Neural crest cell (in vitro differentiated cells): ENCODE measurements around the gene PRDM16. TPM values are rescaled to one million over a fixed set of nuclear protein-coding genes. Genes with fewer than 3 reads are reported as not detected.

Experiments
- DNase-seq: peaks from one replicate; pipeline ENCODE4 v3.0.0; 2021; ENCODE audit warnings: low read depth, mixed read lengths, low spot score
- H3K27ac Mint-ChIP-seq: one replicate; pipeline ENCODE4 v1.8.0; 2021; ENCODE audit warnings: mild to moderate bottlenecking, mixed read lengths; ENCODE audit not compliant: unreplicated experiment
- H3K27me3 Mint-ChIP-seq: 2 replicates; pipeline ENCODE4 v1.8.0; 2021; ENCODE audit warnings: low read depth, mild to moderate bottlenecking, mixed read lengths
- H3K36me3 Mint-ChIP-seq: 2 replicates; pipeline ENCODE4 v1.8.0; 2021; ENCODE audit warnings: low read depth, mild to moderate bottlenecking, mixed read lengths
- H3K4me1 Mint-ChIP-seq: 2 replicates; pipeline ENCODE4 v1.8.0; 2021; ENCODE audit warnings: mixed read lengths
- H3K4me3 Mint-ChIP-seq: one replicate; pipeline ENCODE4 v1.8.0; 2021; ENCODE audit warnings: mild to moderate bottlenecking, mixed read lengths
- H3K9me3 Mint-ChIP-seq: 2 replicates; pipeline ENCODE4 v1.8.0; 2021; ENCODE audit warnings: mixed read lengths
- total RNA-seq: library from RNA; stranded (reverse); gene quantifications from 2 replicates; pipeline ENCODE4 v1.2.1, GENCODE V29; 2021
- TF ChIP-seq, protein P1 (sequence below): fragments of 200-600 bp; sonication (generic); conservative IDR thresholded peaks from 2 replicates; pipeline ENCODE4 v1.5.0; 2021; ENCODE audit warnings: antibody characterized with exemption, mild to moderate bottlenecking

The PRDM16 gene
- total RNA-seq, 1 donor from 2014 or later = 11.7 TPM

DNA sequence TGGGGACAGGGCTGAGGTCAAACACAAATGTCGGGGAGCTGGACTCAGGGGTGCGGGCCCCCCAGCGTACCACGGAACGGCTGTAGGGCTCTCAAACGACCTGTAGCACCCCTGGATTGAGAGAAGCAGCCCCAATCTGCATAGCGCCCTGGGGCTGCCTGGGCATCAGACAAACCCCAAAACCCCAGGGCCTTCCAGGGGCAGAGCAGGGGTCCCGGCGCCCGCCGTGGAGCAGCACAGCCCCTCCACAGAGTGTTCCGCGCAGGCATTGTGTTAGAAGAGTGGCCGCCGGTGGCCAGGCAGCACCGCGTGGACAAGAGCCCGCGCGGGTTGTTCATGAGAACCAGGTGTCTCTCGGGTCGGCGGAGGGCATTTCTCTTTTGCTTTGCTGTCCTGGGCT lies 321.3 kb downstream of the PRDM16 start:
- H3K9me3 Mint-ChIP-seq = no peaks in the 10 kb centered on the region
- DNase-seq = no peak
- H3K27me3 Mint-ChIP-seq = peaks cover 52% of the 10 kb centered on the region
- H3K4me1 Mint-ChIP-seq = peaks cover 25% of the 10 kb centered on the region
- H3K4me3 Mint-ChIP-seq = no peak overlapping the region
- no peaks in the 10 kb centered on the region for H3K36me3 Mint-ChIP-seq
- H3K27ac Mint-ChIP-seq = no peak overlapping the region
- TF ChIP-seq, protein P1, sequence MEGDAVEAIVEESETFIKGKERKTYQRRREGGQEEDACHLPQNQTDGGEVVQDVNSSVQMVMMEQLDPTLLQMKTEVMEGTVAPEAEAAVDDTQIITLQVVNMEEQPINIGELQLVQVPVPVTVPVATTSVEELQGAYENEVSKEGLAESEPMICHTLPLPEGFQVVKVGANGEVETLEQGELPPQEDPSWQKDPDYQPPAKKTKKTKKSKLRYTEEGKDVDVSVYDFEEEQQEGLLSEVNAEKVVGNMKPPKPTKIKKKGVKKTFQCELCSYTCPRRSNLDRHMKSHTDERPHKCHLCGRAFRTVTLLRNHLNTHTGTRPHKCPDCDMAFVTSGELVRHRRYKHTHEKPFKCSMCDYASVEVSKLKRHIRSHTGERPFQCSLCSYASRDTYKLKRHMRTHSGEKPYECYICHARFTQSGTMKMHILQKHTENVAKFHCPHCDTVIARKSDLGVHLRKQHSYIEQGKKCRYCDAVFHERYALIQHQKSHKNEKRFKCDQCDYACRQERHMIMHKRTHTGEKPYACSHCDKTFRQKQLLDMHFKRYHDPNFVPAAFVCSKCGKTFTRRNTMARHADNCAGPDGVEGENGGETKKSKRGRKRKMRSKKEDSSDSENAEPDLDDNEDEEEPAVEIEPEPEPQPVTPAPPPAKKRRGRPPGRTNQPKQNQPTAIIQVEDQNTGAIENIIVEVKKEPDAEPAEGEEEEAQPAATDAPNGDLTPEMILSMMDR = no peak

DNA sequence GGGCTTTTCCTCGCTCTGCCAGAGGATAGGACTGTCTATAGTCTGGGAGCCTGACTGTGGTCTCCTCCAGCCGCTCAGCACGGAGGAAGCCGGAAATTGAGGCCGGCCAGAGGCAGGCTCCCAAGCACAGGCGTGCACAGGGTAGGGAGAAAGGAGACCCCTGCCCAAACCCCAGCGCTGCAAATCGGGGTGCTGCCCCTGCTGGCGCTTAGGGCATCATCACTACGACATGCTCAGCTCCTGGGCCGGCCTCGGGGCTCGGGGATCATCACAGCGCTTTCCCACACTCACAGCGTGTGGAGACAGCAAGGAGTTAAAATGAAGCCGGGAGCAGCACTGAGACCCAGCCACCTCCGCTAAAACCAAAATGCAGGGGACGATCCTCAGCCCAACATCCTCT lies 322.7 kb downstream of the PRDM16 start:
- no peak for DNase-seq
- TF ChIP-seq, protein P1 = no peak
- Mint-ChIP-seq H3K4me3 (no peak overlapping the region), H3K4me1 (peaks cover 25% of the 10 kb centered on the region), H3K27me3 (peaks cover 62% of the 10 kb centered on the region), H3K36me3 (no peaks in the 10 kb centered on the region), H3K27ac (no peak overlapping the region), H3K9me3 (no peaks in the 10 kb centered on the region)

DNA sequence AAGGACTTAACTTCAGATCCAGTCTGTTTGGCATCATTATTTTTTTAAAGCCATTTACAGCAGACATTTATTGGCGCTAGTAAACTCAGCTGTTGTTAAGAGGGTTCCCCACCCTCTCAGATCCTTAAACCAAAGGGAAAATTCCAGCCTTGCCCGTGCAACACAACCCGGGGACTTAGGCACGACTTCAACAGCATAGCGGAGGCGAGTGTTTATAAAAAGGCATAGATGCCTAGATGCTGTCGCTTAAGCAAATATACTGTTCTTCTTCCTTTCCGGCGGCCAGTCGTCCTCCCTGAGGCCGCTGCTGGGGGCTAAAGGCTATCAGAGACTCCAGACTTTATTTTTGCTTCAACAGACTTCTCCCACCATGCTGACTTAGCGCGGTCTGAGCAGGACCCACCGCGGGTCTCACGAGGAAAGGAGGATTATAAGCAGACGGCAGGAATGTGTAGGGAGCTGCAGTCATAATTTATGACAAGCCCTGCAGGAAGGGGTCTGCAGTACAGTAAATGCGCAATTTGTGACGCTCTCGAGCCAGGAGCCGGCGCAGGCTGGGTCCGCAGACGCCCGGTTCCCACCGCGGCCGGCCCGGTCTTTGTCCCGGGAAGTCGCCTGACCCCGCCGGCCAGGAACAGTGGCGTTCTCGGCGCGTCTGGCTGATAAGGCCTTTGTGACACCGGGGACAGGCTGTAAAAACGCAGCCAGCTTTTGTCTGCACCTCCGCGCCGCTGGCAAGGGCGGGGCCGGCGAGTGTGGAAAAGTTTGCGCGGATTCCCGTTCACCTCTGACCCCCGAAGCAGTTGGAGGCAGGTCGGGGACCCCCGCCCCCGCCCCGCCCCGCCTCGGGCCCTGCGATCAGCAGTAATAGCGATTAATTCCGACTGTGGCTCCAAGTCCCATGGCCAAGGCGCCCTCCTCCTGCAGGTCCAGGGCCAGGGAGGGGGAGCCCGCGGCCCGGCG lies 324.3 kb downstream of the PRDM16 start:
- Mint-ChIP-seq H3K4me1 (peaks cover 25% of the 10 kb centered on the region), H3K4me3 (peak overlapping the region; percentile 85), H3K9me3 (no peaks in the 10 kb centered on the region), H3K27ac (peak overlapping the region; percentile 67), H3K27me3 (peaks cover 55% of the 10 kb centered on the region), H3K36me3 (no peaks in the 10 kb centered on the region)
- TF ChIP-seq, protein P1 = no peak
- DNase-seq = peak; percentile 44

DNA sequence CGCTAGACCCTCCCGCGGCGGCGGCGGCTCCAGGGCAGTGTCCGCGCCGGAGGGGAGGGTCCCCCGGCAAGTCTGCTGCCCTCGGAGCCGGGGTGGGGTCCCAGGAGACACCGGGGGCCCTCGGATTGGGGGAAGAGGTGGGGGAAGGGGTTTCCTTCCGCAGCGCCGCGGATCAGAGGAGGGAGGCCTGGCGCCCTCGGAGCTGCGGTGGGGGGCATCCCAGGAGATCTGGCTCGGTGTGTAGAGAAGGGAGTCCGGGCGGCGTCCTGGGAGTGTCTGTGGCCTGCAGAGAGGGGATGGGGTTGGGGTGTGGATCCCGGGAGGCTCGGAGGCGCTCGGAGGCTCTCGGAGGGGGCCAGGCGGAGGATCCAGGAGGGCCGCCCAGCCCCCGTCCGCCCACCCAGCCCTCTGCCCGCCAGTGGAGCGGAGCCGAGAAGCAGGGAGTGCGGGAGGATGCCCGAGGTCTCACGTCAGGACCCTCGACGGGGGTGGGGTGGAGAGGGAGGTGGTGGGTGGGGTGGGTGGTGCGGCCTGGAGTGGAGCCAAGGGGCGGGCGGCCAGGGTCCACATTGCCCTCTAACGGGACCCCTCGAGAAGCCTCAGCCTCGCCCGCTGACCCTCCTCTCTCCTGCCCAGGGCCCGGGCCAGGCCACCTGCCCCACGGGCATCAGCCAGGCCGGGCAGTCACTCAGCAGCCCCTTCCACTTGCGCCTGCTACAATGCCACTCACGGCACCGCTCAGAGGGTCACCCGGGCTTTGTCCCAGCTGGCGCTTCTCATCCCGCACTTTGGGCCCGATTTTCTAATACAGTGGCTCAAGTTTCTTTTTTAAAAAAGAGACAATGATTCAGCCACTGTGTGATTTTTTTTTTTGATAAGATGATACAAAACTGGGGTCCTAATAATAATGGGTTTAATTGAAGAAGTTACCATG lies 325.3 kb downstream of the PRDM16 start:
- peaks cover 58% of the 10 kb centered on the region for H3K27me3 Mint-ChIP-seq
- no peaks in the 10 kb centered on the region for H3K9me3 Mint-ChIP-seq
- TF ChIP-seq, protein P1 = no peak
- H3K4me3 Mint-ChIP-seq = peak overlapping the region; percentile 79
- H3K4me1 Mint-ChIP-seq = peaks cover 29% of the 10 kb centered on the region
- H3K27ac Mint-ChIP-seq = no peak overlapping the region
- no peak for DNase-seq
- H3K36me3 Mint-ChIP-seq = no peaks in the 10 kb centered on the region

DNA sequence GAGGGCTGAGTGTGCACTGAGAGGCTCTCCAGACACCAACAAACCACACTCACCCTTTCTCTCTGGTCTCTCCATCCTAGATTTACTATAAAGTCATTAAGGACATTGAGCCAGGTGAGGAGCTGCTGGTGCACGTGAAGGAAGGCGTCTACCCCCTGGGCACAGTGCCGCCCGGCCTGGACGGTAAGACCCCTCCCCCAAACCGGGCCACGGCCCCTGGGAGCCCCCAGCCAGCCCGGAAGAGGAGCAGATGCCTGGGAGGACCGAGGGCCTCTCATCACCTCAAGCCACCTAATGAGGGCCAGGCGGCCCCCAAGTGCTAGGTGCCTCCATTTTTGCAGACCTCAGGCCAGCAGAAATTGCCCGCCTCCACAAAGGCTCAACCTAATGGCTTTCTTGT lies 327.4 kb downstream of the PRDM16 start:
- Mint-ChIP-seq H3K4me1 (peaks cover 28% of the 10 kb centered on the region), H3K36me3 (peaks cover 2% of the 10 kb centered on the region), H3K27ac (no peak overlapping the region), H3K4me3 (no peak overlapping the region), H3K9me3 (no peaks in the 10 kb centered on the region), H3K27me3 (peaks cover 45% of the 10 kb centered on the region)
- no peak for DNase-seq
- TF ChIP-seq, protein P1 = no peak
